OCI-LY7 (cell line): ENCODE measurements around the gene SDK2. TPM values are rescaled to one million over a fixed set of nuclear protein-coding genes. Genes with fewer than 3 reads are reported as not detected.

ENCODE experiments used
- BruUV-seq: library from RNA; stranded (reverse); fragments of 400-500 nt; replicated peaks from 2 replicates; lab custom pipeline; 2021; lab: Mats Ljungman, UMichigan
- CTCF ChIA-PET: fragments of 300-600 bp; sonication (Branson Sonifier 250); formaldehyde crosslinking; loops from one replicate; lab custom pipeline; 2022; ENCODE audit warnings: antibody characterized with exemption; ENCODE audit not compliant: unreplicated experiment; lab: Charles Lee
- POLR2A ChIA-PET: fragments of 300-600 bp; sonication (Branson Sonifier 250); formaldehyde crosslinking; loops from one replicate; lab custom pipeline; 2022; ENCODE audit warnings: antibody characterized with exemption; lab: Charles Lee
- DNase-seq: peaks from one replicate; pipeline ENCODE4 v3.0.0-alpha.2; 2015; ENCODE audit warnings: low spot score
- H2AFZ ChIP-seq: fragments of 200-600 bp; sonication (generic), shearing (Covaris generic); 2 replicates; pipeline ENCODE4 v1.6.1; 2014; ENCODE audit warnings: mild to moderate bottlenecking, antibody characterized with exemption, low read length, moderate library complexity
- H3K27ac ChIP-seq: fragments of 200-600 bp; sonication (generic); 2 replicates; pipeline ENCODE4 v1.5.1; 2014; ENCODE audit warnings: mixed run types, low read depth, mild to moderate bottlenecking, moderate library complexity, low read length, inconsistent platforms; ENCODE audit not compliant: poor library complexity, severe bottlenecking
- H3K36me3 ChIP-seq: fragments of 200-600 bp; sonication (generic); 2 replicates; pipeline ENCODE4 v1.6.1; 2014; ENCODE audit warnings: mild to moderate bottlenecking, antibody characterized with exemption, low read length, moderate library complexity, mixed read lengths; ENCODE audit not compliant: insufficient read depth
- H3K4me1 ChIP-seq: fragments of 200-600 bp; sonication (generic); 2 replicates; pipeline ENCODE4 v1.5.1; 2014; ENCODE audit warnings: mild to moderate bottlenecking, low read length; ENCODE audit not compliant: insufficient read depth, poor library complexity, severe bottlenecking
- H3K4me2 ChIP-seq: fragments of 200-600 bp; sonication (generic); 2 replicates; pipeline ENCODE4 v1.6.1; 2014; ENCODE audit warnings: mild to moderate bottlenecking, low read length
- H3K4me3 ChIP-seq: fragments of 200-600 bp; sonication (generic); 2 replicates; pipeline ENCODE4 v1.5.1; 2014; ENCODE audit warnings: mild to moderate bottlenecking, low read depth, low read length; ENCODE audit not compliant: poor library complexity, severe bottlenecking
- H3K79me2 ChIP-seq: fragments of 200-600 bp; sonication (generic); 2 replicates; pipeline ENCODE4 v1.6.1; 2016; ENCODE audit warnings: low read depth, mild to moderate bottlenecking, low read length, moderate library complexity, mixed read lengths; ENCODE audit not compliant: insufficient read depth
- H3K9me2 ChIP-seq: fragments of 200-600 bp; sonication (generic); 2 replicates; pipeline ENCODE4 v1.6.1; 2016; ENCODE audit warnings: mild to moderate bottlenecking, low read length, mixed read lengths; ENCODE audit not compliant: insufficient read depth
- H3K9me3 ChIP-seq: fragments of 200-600 bp; sonication (generic); 2 replicates; pipeline ENCODE4 v1.6.1; 2014; ENCODE audit warnings: mild to moderate bottlenecking, mixed run types, low read length, mixed read lengths
- H4K20me1 ChIP-seq: fragments of 200-600 bp; sonication (generic); 2 replicates; pipeline ENCODE4 v1.6.1; 2014; ENCODE audit warnings: mild to moderate bottlenecking, antibody characterized with exemption, low read length, moderate library complexity, mixed read lengths; ENCODE audit not compliant: insufficient read depth
- EZH2phosphoT487 ChIP-seq: fragments of 200-600 bp; sonication (generic); IDR thresholded peaks from 2 replicates; pipeline ENCODE4 v1.6.1; 2018; ENCODE audit warnings: low read depth, borderline replicate concordance, mild to moderate bottlenecking, mixed run types, antibody characterized with exemption, low read length, moderate library complexity, mixed read lengths
- intact Hi-C: fragments of 100-400 bp; cut with micrococcal nuclease; formaldehyde crosslinking; loops from one replicate; pipeline ENCODE4 v1.10.0; 2022; ENCODE audit not compliant: unreplicated experiment
- total RNA-seq, 2 experiments: library from RNA; depleted of rRNA in 1 of 2; stranded (reverse); fragments of >200 nt in 1 of 2; shearing (Covaris generic) in 1 of 2; gene quantifications; 2 replicates each; pipeline ENCODE4 v1.2.3, GENCODE V29; 2014 to 2022
- TF ChIP-seq, protein P1 (sequence below): fragments of 200-600 bp; sonication (generic); conservative IDR thresholded peaks from 2 replicates; pipeline ENCODE4 v1.5.1; 2014; ENCODE audit warnings: mild to moderate bottlenecking, antibody characterized with exemption, low read length, moderate library complexity, mixed read lengths

Gene SDK2
- total RNA-seq, 2 experiments from 2014 or later, result 0.32 to 1.8 TPM

DNA sequence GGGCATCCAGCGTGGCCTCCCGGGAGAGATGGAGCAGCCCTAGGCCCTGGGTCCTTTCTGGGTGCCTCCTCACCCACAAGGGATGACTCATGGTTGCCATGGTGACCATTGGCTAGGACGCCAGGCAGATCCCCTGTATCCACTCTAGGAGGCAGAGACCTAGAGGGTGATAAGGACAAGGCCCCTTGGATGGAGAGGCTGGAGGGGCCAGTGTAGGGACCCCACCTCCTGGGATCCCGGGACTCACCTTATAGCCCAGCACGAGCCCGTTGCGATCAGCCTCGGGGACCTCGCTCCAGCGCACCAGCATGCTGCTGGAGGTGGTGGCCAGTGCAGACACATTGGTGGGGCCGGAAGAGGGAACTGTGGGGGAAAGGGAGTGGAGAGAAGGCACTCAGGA lies 250.3 kb downstream of the SDK2 start:
- Histone ChIP-seq H3K79me2 (no peaks in the 10 kb centered on the region), H4K20me1 (no peaks in the 10 kb centered on the region), H3K4me2 (no peak overlapping the region), H3K27ac (no peak overlapping the region), H3K4me3 (no peak overlapping the region), H3K36me3 (no peaks in the 10 kb centered on the region), H3K9me2 (no peaks in the 10 kb centered on the region), H2AFZ (no peak overlapping the region), H3K9me3 (no peaks in the 10 kb centered on the region), H3K4me1 (no peaks in the 10 kb centered on the region)
- ChIA-PET POLR2A (no interaction called here), CTCF (no interaction called here)
- intact Hi-C loops, result no loop called here
- TF ChIP-seq EZH2phosphoT487, result no peak
- TF ChIP-seq, protein P1, sequence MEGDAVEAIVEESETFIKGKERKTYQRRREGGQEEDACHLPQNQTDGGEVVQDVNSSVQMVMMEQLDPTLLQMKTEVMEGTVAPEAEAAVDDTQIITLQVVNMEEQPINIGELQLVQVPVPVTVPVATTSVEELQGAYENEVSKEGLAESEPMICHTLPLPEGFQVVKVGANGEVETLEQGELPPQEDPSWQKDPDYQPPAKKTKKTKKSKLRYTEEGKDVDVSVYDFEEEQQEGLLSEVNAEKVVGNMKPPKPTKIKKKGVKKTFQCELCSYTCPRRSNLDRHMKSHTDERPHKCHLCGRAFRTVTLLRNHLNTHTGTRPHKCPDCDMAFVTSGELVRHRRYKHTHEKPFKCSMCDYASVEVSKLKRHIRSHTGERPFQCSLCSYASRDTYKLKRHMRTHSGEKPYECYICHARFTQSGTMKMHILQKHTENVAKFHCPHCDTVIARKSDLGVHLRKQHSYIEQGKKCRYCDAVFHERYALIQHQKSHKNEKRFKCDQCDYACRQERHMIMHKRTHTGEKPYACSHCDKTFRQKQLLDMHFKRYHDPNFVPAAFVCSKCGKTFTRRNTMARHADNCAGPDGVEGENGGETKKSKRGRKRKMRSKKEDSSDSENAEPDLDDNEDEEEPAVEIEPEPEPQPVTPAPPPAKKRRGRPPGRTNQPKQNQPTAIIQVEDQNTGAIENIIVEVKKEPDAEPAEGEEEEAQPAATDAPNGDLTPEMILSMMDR, result no peak
- DNase-seq, result no peak
- BruUV-seq, result no TSS peak

DNA sequence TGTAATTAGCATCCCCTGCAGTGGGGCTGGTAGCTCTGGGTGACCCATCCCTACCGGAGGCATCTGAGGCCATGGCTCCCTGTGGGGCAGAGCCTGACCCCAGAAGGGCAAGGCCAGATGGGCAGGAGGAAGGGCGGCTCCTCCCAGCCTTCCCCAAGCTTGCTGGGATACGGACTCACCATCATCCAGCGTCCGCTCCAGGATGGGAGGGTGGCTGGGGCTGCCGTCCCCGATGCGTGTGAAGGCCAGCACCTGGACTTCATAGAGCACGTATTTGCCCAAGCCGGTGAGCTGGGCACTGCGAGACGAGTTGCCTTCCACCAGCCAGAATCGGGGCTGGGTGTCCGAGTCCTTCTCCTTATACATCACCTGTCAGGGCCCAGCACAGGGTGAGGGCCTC lies 250.9 kb downstream of the SDK2 start:
- CTCF ChIA-PET, result no interaction called here
- Histone ChIP-seq H3K79me2 (no peaks in the 10 kb centered on the region), H3K27ac (no peak overlapping the region), H3K4me3 (no peak overlapping the region), H4K20me1 (no peaks in the 10 kb centered on the region), H3K9me2 (no peaks in the 10 kb centered on the region), H3K4me1 (no peaks in the 10 kb centered on the region), H3K4me2 (no peak overlapping the region), H3K36me3 (no peaks in the 10 kb centered on the region), H2AFZ (no peak overlapping the region), H3K9me3 (no peaks in the 10 kb centered on the region)
- intact Hi-C loops, result no loop called here
- TF ChIP-seq, protein P1, result no peak
- TF ChIP-seq EZH2phosphoT487, result no peak
- no TSS peak for BruUV-seq
- POLR2A ChIA-PET, result interaction anchor here (0.7 kb wide), 1 partner anchor 1405 kb away, joined by 3 read pairs; no protein-coding TSS in a partner anchor
- no peak for DNase-seq

DNA sequence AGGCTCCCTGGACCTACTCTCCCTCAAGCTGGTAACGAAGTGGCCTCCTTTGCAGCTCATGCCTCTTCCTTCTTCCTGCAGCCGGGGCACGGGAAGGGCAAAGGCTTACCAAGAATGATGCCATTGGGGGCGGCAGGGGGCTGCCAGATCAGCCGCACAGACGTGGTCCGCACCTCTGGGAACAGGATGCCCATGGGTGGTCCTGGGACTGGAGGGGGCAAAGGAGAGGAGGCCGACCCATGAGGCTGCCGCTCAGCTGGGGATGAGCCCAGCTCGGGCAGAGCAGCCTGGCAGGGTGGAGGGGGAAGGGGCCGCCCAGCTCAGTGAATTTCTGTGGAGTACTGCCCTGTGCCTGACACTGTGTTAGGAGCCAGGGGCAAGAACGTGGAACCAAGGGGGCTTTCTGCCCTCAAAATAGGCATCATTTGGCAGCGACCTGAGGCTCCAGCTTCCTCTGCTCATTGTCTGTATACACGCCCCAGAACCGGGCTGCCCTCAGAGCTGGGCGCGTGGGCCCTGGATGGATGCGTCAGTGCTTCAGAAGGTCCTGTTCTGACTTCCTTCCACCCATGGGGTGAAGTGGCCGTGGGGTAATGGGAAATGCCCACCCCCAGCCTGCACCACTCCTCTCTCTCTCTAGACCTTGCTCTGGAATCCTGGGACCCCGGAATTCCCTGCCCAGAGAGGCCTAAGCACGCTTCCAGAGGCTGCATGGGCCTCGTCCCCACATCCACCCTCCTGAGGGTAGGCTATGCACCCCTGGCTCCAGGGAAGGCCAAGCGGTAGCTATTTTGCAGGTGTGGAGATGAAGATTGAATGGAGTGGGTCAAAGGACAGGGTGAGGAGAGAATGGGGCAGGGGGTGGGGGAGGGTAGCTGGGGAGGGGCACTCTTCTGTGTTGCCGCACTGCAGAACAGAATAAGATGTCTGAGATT lies 252.6 kb downstream of the SDK2 start:
- Histone ChIP-seq H3K4me3 (no peak overlapping the region), H3K9me2 (no peaks in the 10 kb centered on the region), H3K4me1 (no peaks in the 10 kb centered on the region), H3K79me2 (no peaks in the 10 kb centered on the region), H4K20me1 (no peaks in the 10 kb centered on the region), H2AFZ (no peak overlapping the region), H3K9me3 (no peaks in the 10 kb centered on the region), H3K27ac (no peak overlapping the region), H3K36me3 (no peaks in the 10 kb centered on the region), H3K4me2 (no peak overlapping the region)
- no peak for DNase-seq
- POLR2A ChIA-PET, result interaction anchor here (0.7 kb wide), 1 partner anchor 667 kb away, joined by 5 read pairs; no protein-coding TSS in a partner anchor
- no TSS peak for BruUV-seq
- CTCF ChIA-PET, result no interaction called here
- intact Hi-C loops, result no loop called here
- TF ChIP-seq, protein P1, result no peak
- no peak for TF ChIP-seq EZH2phosphoT487
